T follicular helper cell (primary cell): ENCODE measurements around the gene DGKK.
"Not testable (repeated sequence)": the region's sequence is repeated elsewhere in the genome, so short reads cannot be mapped to it uniquely, and the experiment has no call there.

Experiments used
- DNase-seq: peaks from one replicate; pipeline ENCODE4 v3.0.0-alpha.2; 2020; ENCODE audit warnings: low read depth

DGKK gene

DNA sequence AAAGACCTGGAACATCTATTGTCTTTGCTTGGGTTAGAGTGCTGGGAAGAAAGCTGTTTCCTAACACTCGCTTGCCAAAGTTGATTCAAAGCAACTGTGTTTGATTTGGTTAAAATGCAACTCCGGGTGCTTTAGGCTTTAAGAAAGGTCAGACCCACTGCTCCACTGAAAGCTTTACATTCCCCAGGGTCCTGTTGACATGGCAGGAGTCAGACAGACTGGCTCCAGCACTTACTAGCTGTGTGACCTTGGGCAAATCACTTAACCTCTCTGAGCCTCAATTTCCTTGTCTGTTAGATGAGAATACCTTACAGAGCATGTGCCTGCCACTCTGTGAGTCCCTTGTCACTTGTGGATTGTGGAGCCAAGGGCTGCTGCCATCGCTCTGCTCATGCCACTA, 39.0 kb downstream of the DGKK start:
- no peak for DNase-seq

DNA sequence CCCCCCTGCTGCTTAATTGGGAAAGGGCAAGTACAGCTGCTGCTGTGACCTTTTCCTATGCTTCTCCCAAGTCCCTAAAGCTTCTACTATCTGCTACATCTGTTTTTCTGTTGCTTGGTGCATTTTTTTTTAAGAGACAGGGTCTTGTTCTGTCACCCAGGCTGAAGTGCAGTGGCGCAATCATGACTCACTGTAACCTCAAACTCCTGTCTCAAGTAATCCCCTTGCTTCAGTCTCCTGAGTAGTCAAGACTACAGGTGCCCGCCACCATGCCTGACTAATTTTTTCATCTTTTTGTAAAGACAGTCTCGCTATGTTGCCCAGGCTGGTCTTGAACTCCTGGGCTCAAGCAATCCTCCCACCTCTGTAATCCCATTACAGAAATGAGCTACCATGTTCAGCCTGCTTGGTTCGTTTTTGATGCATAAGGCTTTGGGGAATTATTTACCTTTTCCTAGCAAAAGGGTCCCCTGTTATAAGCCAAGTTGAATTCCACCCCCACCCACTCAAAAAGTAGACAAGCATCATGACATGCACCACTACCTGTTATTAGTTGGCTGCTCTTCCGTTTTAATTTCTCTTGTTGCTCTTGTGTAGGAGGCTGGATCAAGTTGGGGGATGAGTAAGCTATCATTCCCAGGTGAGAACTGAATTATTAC, 39.6 kb downstream of the DGKK start:
- no peak for DNase-seq

DNA sequence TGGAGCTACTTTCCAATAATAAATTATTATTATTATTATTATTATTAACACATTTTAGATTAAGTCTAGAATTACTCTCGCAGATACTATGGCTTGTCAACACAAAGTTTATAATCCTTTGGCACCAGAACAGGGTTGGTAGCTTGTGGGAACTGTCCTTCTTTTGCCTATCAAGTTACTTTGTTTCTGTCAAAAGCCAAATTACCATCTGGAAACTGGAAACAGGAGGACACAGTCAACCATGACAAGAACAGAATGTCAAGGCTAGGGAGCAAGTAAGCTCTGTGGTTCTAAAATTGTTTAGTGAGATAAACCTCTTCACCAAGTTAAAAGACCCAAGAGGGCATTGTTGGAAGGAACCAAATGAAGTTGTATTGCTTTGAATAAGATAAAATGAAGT, 42.5 kb downstream of the DGKK start:
- DNase-seq: no peak

DNA sequence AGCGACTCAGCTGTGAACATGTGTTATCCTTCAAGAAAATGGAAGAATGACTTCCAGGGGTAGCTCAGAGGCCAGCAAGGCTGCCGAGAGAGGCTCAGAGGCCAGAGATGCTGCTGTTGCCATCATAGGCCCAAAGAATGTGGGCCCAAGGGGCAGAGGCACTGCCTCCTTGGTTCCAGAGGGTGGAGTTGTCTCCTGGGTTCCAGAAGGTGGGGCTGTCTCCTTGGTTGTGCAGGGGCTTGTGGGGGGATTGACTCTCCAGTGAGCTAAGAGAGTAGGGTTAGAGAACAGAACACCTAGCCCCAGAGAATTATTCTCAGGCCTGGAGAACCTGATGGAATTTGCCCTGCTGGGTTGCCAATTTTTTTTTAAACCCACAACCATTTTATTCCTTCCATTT, 62.6 kb downstream of the DGKK start:
- DNase-seq: no peak

DNA sequence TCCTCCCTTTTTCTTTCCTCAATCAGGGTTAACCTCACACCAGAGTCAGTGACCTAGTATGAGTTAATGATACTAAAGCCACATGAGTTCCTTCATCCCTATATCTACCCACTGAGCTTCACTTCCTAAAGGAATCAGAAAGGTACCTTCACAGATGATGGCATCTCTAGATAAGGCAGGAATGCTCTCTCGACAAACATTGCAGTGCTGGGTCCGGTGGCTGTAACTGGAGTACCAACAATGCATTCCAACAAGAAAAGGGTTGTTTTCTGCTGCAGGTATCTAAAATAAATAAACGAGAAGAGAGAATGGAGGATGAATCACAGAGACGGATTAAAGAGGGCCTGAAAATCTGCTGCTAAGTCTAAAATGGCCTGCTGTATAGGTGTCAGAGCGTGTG, 66.7 kb downstream of the DGKK start:
- no peak for DNase-seq

DNA sequence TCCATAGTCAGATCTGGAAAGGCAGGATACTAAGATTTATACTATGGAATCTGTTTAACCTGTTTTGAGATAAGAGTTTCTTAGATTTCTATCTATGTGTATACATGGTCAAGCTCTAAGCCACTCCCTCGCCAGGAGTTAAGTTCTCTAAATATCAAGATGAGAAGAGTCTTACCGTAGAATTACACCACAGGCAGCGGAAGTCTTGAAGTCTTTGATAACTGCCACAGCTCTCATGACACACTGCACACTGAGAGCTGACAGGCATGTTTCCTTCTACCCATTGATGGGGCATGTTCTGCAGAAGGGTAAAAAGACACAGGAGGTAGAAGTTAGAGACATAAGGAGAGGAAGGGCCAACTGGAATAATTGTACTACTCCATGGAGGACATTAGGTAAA, 67.7 kb downstream of the DGKK start:
- DNase-seq: no peak

DNA sequence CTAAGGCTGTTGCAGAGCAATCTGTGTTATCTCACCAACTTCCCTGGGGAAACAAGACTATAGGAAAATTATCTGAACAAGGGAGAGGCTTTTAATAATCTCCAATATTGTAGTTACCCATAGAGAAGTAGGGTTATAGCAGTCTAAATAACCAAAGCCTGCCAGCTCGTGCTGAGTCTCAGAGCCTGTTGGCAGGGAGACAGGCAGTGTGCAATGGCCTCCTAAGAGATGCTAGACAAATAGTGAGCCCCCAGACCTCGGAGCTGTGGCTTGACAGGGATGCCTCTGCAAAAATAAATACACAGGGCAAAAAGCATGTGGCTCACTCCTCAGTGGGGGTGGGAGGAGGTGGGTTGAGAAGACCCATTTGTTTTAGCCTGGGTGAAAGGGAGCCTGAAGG, 76.7 kb downstream of the DGKK start:
- DNase-seq: no peak

DNA sequence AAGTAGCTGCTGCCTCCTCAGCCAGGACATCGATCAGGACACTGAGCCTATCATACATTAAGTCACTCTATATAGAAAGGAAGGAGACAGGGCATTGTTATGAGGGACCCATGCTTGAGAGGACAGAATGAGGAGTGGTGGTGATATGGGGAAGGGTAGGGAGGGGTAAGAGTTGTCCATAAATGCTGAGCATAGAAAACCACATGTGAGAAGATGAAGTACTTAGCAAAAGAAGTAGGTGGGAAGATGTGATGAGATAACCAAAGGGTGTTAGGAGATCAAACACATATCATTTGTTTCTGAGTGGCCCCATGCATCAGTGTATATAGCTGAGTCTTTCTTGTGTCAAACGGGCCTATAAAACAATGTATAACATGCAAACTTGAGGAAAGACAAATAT, 84.1 kb downstream of the DGKK start:
- no peak for DNase-seq

DNA sequence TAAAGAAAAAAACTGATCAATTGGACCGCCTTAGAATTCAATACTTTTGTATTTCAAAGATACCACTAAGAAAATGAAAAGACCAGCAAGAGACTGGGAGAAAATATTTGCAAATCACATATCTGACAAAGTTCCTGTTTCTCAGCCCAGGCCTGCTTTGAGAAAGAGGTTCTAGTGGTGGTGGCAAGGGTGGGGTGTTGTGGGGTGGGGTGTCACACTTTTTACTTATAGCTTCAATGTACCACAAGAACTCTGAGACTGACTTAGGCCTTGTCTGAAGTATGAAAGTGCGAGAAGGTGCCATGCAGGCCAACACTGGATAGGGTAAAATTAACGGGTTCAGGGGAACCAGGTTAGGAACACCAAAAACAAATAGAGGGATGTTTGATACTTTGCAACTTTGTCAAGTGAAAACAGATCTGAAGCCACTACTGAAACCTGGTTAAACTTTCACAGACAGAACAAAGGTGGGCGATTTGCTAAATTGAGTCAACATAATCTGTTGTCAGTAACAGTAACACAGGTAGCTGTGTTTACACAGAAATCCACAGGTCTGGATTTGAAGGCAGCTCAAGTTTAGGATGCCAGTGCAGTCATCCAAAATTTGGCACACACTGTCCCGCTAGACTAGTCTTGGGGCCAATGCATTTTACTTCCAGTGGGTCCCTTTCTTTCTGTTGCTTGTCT, 88.8 kb downstream of the DGKK start:
- DNase-seq: no peak

DNA sequence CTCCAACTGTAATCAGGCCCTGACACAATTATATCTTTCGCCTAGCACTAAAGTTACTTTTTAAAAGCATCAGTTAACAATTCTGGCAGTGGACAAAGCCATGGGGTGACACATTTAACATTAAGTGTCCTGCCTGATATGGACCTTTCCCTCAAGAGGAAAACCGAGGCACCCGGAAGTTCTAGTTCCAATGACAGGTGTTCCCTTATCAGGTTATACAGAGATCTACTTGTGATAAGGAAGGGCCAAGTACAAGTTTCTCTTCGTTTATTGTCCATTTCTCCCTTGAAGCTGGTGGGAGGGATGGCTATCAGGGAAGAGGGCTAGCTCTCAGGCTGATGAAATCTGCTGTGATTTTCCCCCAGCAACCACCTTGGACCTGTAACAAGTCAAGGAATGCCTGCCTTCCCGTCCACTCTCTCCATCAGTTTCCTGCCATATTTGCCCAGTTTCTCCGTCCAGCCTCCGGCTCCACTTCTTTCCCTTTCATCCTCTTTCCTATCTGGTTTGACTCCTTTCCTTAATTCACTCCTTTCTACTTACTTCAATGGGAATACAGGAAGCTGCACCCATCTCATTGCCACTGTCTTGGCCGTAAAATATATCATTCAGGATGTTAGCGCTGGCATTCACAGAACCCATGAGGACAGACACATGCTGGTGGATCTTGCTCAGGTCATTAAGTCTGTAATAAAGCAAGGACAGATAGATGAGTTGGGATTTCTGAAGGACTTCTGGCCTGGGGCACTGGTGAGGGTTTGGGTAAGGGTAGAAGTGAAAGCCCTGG, 95.0 kb downstream of the DGKK start:
- DNase-seq: no peak

DNA sequence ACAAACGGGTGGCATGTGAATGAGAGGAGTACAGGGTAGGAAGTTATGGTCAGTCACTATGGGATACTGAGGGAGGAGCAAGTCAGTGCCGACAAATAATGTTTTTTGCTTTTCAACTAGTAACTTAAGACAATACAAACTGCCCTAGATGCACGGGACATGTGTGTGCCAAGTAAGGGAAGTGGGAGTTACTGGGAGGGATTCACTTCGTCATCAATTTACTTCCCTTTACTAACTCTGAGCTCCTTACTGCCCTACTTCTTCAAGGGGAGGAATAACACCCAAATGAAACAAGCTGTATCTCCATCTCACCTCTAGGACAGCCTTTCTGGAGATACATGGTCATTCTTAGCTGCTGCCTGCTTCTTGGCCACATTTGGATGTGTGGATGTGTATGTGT, 97.7 kb downstream of the DGKK start:
- DNase-seq: no peak

DNA sequence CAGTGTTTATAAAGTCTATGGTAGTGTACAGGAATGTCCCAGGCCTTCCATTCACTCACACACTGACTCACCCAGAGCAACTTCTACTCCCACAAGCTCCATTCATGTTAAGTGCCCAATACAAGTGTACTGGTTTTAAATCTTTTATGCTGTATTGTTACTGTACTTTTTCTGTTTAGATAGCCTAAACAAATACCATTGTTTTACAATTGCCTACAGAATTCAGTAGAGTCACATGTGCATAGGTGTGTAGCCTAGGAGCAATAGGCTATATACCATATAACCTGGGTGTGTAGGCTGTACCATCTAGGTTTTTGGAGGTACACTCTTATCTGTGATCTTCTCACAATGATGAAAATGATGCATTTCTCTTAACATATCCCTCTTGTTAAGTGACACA, 126.7 kb downstream of the DGKK start:
- DNase-seq: no peak

DNA sequence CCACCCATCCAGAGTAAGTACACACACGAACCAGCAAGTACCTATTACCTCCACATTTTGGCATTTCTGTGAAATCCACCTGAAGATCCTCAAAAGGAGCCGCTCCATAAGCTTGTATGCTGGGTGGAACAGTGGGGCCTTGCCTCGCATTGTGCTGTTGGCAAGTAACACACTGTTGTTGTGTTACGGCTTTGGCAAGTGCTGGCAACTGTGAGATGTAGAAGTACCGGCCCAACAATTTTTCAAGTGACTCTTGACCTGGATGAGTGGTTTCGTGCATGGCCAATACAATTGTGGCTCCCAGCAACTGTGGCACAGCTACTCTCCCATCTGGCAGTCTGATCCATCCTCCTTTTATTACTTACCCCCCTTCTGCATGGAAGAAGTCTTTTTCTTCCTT, 137.3 kb downstream of the DGKK start:
- no peak for DNase-seq

DNA sequence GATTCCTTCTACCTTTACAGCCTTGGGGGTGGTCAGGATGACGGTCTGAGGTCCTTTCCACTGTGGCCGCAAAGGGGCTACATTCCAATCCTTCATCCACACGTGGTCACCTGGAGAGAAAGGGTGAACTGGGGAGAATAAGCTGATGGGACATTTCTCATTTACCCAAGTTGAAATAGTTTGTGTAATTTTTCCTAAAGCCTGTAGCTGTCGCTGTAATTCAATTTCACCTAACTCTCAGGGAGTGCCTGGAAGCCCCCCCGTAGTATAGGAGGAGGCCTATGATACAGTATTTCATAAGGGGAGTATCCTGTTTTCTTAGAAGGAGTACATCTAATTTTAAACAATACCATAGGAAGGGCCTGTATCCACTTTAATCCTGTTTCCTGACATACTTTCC, 138.0 kb downstream of the DGKK start:
- DNase-seq: not testable (repeated sequence)

DNA sequence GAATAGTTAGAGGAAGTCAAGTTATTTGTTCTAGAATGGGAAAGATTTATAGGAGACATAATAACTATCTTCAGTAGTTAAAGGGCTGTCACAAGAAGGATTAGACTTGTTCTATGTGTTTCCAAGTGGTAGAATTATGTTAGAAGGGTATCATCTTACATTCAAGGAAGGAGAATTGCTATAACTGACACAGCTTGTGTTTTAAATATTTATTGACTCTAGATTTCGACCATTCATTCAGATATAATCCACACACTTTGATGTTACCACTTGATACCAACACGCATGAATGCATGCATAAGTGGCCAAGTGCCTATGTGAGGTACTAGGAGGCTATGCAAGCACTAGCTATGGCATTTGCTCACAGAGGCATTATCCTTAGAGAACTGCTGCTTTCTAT, 143.4 kb downstream of the DGKK start:
- DNase-seq: no peak
